Tongue (tissue), 2 donors: ENCODE measurements around the gene SUV39H1. TPM values are rescaled to one million over a fixed set of nuclear protein-coding genes. Genes with fewer than 3 reads are reported as not detected.

ENCODE experiments used
- small RNA-seq: library from RNA; depleted of rRNA; stranded (forward); fragments of <200 nt; gene quantifications from one replicate; pipeline ENCODE3, GENCODE V24; 2014; ENCODE audit warnings: low replicate concordance
- total RNA-seq: library from RNA; depleted of rRNA; stranded (reverse); fragments of >200 nt; gene quantifications from one replicate; pipeline ENCODE4 v1.2.3, GENCODE V29; 2014

The SUV39H1 gene
- total RNA-seq, 1 donor from 2014 or later: 2.9 TPM

Small RNA genes within 50 kb of the gene (small RNA-seq; reads per million reads assigned to genes)
- gene RNU6-1056P: not detected

Other genes with a start within 250 kb of the SUV39H1 start
- 3.7 TPM for gene SLC38A5, start 226.5 kb upstream of the SUV39H1 start, total RNA-seq
- gene FTSJ1, start 220.5 kb upstream of the SUV39H1 start, total RNA-seq: 22.8 TPM
- 2.3 TPM for gene PORCN, start 187.7 kb upstream of the SUV39H1 start, total RNA-seq
- 22.8 TPM for gene EBP, start 174.9 kb upstream of the SUV39H1 start, total RNA-seq
- gene TBC1D25, start 157.0 kb upstream of the SUV39H1 start, total RNA-seq: 8.0 TPM
- 141 TPM for gene RBM3, start 122.2 kb upstream of the SUV39H1 start, total RNA-seq
- gene WDR13, start 99.2 kb upstream of the SUV39H1 start, total RNA-seq: 100 TPM
- gene WAS, start 12.9 kb upstream of the SUV39H1 start, total RNA-seq: 1.6 TPM
- not detected for gene GLOD5, start 65.0 kb downstream of the SUV39H1 start, total RNA-seq
- gene GATA1, start 89.9 kb downstream of the SUV39H1 start, total RNA-seq: 0.41 TPM
- 119 TPM for gene HDAC6, start 105.3 kb downstream of the SUV39H1 start, total RNA-seq
- not detected for gene ERAS, start 129.8 kb downstream of the SUV39H1 start, total RNA-seq
- 2.5 TPM for gene PCSK1N, start 138.9 kb downstream of the SUV39H1 start, total RNA-seq
- gene TIMM17B, start 201.0 kb downstream of the SUV39H1 start, total RNA-seq: 36.7 TPM
- 25.2 TPM for gene PQBP1, start 201.2 kb downstream of the SUV39H1 start, total RNA-seq
- 11.1 TPM for gene SLC35A2, start 214.9 kb downstream of the SUV39H1 start, total RNA-seq
- gene PIM2, start 222.3 kb downstream of the SUV39H1 start, total RNA-seq: 1.8 TPM